8988T (cell line): ENCODE results near the gene NRIP1.
"Not testable (repeated sequence)": the region's sequence is repeated elsewhere in the genome, so short reads cannot be mapped to it uniquely, and the experiment has no call there.

Experiments
- DNase-seq: peaks from one replicate; pipeline ENCODE4 v3.0.0; 2011

NRIP1 gene

DNA sequence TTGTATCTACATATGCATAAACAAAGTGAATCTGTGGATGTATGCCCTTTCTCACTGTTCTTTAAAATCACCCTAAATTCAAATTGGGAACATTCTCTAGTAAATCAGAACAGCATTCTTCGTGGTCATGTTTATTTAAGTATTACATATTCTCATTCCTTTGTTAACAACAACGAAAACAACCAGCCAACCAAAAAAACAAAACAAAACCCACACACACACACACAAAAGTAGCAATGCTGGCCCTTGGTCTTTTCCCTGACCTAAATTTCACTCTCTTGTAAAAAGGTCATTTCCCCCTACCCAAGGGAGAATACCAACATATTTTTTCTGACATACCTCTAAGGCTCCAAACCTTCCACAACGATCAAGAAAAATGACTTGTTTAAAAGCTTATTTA is 102.6 kb downstream of the NRIP1 start:
- DNase-seq, result no peak

DNA sequence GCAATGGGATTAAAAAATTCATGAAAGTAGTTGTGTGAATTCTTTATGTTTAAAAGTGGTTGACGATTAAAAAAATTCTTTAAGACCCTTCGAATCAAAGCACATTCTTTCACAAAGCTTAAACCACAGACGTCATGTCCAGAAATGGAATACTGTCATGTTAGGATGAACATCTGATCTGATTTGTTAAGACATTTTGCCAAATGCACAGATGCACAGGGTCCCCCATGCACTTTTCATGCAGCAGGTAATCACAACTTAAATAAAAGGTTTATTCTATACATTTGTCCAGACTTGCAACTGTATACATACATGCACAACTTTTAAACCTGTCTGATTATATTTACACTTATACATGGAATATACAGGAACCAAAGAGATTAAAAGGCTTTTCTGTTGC is 103.3 kb downstream of the NRIP1 start:
- no peak for DNase-seq

GRCh38 chr21:14959343-14959742 is 105.5 kb downstream of the NRIP1 start:
- no peak for DNase-seq

- no peak for DNase-seq
Observed at GRCh38 chr21:14957836-14958235, 107.0 kb downstream of the NRIP1 start.

DNA sequence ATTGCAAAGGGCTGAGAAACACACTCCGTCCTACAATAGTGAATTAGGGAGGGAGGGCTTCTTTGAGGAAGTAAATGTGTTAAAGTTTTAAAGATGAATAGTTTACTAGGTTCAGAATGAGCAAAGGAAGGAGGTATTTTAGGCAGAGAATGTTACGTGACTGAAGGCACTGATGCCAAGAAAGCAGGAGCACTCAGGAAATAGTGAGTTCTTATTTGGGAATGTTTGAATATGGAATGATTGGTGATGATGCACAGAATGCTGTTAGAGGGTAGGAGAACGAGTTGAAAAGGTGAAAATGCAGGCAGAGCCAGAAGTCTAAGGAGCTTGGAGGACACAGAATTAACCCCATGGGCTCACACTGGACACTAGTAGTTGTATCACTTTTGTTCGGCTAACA is 108.0 kb downstream of the NRIP1 start:
- DNase-seq, result no peak

DNA sequence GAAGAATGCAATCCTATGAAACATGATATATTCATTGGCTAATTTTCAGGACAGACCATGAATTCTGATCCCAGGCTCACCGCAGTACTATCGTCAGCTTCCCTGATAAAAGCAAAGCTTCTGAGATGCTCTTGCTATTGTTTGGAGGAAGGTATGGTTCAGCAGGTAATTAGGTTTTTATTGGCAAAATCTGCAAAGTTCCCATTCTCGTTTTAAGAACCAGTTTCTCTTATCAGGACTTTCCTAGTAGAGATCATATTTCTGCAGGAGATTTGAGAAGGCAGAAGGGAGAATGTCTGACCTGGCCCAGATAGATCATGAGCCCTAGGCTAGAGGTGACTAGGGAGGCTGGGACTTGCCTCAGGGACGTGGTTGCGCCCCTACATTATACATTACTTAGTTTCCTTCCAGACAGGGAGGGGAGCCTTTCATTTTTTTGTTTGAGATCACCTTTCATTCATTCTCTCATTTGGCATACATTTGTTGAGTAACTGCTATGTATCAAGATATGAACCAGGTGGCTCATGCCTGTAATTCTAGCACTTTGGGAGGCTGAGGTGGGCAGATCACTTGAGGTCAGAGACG is 108.8 kb downstream of the NRIP1 start:
- no peak for DNase-seq

DNA sequence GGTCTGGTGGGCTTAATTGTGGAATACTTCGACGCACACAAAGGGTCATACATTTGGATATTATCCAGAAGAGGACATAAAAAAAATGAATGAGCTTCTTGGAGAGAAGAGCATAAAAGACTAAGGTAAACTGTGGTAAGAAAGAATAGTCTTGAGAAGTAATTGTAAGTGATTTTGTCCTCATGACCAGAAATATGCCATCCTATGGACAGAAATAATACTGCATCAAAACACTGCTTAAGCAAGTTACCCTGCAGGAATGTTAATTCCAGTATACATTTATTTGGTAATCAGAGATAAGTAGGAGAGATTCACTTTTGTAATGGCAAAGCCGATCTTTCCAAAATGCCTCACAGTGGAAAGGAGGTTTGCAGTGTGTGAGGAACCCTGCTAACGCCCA is 111.9 kb downstream of the NRIP1 start:
- no peak for DNase-seq

DNA sequence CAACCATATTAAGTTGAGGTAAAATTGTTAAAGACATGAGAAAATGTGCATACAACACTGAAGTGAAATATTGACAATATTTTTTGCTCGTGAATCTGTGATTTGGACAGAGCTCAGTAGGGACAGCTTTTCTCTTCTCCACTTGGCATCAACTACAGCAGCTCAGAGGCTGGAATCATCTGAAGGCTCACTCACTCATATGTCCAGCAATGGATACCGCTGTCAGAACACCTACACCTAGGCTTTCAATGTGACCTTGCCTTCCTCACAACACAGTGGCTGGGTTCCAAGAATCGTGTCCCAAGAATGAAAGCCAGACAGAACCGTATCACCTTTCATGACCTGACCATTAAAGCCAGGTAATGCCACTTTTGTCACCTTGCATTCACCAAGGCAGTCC is 115.2 kb downstream of the NRIP1 start:
- no peak for DNase-seq

DNA sequence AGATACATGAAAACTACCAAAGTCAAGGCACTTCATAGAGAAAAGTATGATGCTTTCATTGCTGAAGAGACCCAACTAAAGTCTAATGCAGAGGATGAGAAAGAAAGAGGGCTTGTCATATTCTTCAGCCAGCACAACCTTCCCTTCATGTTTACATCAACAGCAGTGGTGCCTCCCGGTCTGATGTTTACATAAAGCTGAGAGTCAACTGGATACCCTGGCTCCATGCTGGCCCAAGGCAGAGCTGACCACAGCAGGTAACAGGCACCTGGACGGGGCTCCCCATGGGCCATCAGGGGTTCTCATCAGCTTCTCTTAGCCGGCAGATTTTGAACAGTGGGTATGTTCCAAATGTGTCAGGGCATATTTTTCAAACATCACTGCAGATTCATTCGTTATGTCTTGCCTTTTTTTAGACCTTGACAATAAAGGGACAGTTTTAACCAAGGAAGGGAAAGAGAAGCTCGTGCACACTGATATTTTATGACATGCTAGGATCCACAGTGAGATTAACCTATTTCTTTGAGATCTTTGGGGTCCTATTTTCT is 117.1 kb downstream of the NRIP1 start:
- no peak for DNase-seq

GRCh38 chr21:14945176-14945575 is 119.6 kb downstream of the NRIP1 start:
- DNase-seq, result no peak

DNA sequence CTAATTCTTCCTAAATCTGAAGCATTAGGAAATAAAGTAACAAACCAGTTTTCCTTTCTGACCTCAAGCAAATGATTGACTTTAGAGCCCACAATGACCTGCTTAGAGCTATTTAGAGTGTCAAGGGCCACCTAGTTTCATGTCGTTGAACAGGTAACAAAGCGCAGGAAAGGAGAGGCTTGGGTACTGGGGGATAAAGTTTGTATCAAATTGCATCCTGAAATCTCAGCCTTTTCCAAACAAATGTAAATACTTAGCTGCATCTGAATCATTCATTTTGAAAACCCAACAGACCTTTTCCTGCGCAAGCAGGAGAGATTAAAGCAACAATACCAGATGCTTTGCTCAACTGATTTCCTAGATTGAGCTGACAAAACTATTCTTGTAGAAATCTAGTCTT is 121.2 kb downstream of the NRIP1 start:
- no peak for DNase-seq

- no peak for DNase-seq
Observed at GRCh38 chr21:14942801-14943490, 121.9 kb downstream of the NRIP1 start.

GRCh38 chr21:14927324-14927723 is 137.5 kb downstream of the NRIP1 start:
- not testable (repeated sequence) for DNase-seq

DNA sequence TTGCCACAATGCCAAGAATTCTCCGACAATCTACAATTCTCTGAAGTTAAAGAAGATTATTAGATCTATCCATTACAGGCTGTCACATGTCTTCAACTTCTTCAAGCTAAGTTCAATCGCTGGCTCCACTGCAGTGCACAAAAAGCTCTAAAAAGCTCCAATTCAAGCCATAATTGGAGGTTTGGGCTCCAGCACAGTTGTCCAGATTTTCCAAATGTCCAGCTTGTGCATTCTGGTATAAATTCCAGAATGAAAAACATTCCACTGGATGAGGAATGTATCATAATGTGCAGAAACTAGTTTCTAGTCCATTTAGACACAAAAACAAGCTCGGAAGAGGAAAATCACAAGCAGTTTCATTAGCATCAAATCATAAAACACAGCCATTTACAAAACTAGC is 138.6 kb downstream of the NRIP1 start:
- no peak for DNase-seq

DNA sequence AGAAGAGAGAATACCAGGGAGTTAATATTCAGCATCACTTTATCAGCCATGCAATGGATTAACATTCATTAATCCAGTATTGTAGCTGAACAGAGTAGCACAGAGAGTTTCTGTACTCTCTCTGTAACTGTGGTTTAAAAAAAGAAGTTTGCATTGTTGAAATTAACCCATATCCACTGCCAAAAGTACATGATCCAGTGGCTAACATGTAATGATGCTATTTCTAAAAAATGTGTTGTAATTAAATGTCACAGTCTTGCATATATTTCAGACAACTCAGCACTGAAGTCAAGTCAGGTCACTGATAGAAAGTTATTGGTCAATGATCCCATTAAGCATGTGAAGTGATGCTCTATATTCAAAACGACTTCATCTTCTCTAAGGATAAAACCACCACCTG is 141.3 kb downstream of the NRIP1 start:
- DNase-seq, result no peak

GRCh38 chr21:14922980-14923379 is 141.8 kb downstream of the NRIP1 start:
- DNase-seq, result no peak

- DNase-seq, result no peak
Observed at GRCh38 chr21:14918527-14918926, 146.3 kb downstream of the NRIP1 start.

DNA sequence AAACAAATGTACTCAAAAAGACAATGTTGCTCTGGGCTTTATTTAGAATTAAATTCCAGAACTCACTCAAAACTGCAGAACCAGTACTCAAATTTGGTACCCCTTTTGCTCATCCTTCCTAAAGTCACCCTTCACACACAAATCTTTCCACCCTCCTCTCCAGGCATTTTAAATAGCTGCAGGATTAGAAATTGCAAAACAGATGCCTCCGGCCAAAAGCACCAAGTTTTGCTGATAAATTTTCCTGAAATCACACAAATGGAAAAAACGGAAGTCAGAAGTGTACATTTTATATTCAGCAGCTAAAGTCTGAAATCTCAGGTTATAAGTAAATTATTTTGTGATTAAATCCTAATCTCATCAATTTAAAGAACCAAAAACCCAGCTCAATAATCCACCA is 147.0 kb downstream of the NRIP1 start:
- no peak for DNase-seq

DNA sequence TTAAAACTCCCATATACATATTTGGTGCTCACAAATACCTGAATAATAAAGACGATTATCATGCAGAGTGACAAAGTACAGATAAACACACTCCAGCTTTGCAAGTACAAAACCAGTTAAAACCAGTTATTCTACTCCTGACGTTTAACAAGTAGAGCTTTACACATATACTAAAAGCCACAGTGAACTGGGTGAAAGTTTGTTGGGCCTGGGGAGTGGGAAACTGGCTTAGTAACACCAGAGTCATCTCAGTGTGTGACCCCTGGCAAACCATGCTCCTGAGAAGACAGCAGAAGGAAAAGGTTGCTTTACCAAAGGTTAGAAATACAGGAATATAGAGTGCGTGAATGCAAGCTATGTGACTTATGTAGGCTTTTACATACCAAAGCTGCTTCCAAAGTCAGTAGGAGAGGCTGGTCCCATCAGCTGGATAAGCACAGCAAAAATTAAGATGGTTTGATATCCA is 148.1 kb downstream of the NRIP1 start:
- no peak for DNase-seq

GRCh38 chr21:14913638-14914037 is 151.2 kb downstream of the NRIP1 start:
- no peak for DNase-seq

DNA sequence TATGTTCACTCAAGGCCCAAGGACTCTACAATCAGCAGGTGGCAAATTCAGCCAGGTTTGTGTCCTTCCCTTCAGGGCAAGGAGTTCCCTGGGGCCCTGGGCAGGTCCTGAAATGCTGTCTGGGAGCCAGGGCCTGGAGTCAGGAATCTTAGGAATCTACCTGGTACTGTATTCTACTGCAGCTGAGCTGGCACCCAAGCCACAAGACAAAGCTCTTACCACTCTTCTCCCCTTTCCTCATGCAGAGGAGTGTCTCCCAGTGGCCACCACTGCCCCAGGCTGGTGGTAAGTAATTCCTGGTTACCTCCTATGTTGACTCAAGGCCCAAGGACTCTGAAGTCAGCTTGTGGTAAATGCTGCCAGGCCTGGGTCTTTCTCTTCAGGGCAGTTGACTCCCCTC is 153.4 kb downstream of the NRIP1 start:
- no peak for DNase-seq
